Measurements from ENCODE around the gene HAUS5.
"Not testable (repeated sequence)": the region's sequence is repeated elsewhere in the genome, so short reads cannot be mapped to it uniquely, and the experiment has no call there.

The HAUS5 gene

GRCh38 chr19:35643255-35644205 is 31.0 kb downstream of the HAUS5 start:
- DNase-seq, result peak; percentile 83

- DNase-seq, result peak; percentile 99
These were observed 31.9 kb downstream of the HAUS5 start for GRCh38 chr19:35644206-35644986.

- DNase-seq, result peak; percentile 83
These were observed 32.6 kb downstream of the HAUS5 start for GRCh38 chr19:35644987-35645679.

- no peak for DNase-seq
These were observed 33.4 kb downstream of the HAUS5 start for GRCh38 chr19:35645680-35646511.

- peak; percentile 98 for DNase-seq
These were observed 35.8 kb downstream of the HAUS5 start, which contains the start of gene COX6B1 for GRCh38 chr19:35648017-35648961. COX6B1 (plus strand) TSS chr19:35648323; CDS start chr19:35651244, 2,921 bp downstream.

GRCh38 chr19:35650581-35650980 is 38.0 kb downstream of the HAUS5 start:
- DNase-seq, result no peak

GRCh38 chr19:35654828-35655227 is 42.3 kb downstream of the HAUS5 start:
- not testable (repeated sequence) for DNase-seq

GRCh38 chr19:35655600-35655999 is 43.1 kb downstream of the HAUS5 start:
- no peak for DNase-seq

- no peak for DNase-seq
These were observed 44.2 kb downstream of the HAUS5 start for GRCh38 chr19:35656700-35657099.

- DNase-seq, result no peak
These were observed 45.6 kb downstream of the HAUS5 start for GRCh38 chr19:35657904-35658700.

GRCh38 chr19:35661995-35662340 is 49.4 kb downstream of the HAUS5 start:
- no peak for DNase-seq

- no peak for DNase-seq
These were observed 51.4 kb downstream of the HAUS5 start for GRCh38 chr19:35663981-35664380.

- no peak for DNase-seq
These were observed 52.6 kb downstream of the HAUS5 start for GRCh38 chr19:35665157-35665556.

- DNase-seq, result no peak
These were observed 53.1 kb downstream of the HAUS5 start for GRCh38 chr19:35665604-35666003.

- no peak for DNase-seq
These were observed 53.8 kb downstream of the HAUS5 start, which contains the start of gene UPK1A for GRCh38 chr19:35666251-35666913. UPK1A (plus strand) TSS chr19:35666517; CDS start chr19:35666813, 296 bp downstream.

GRCh38 chr19:35669566-35669965 is 57.0 kb downstream of the HAUS5 start:
- DNase-seq, result no peak

- no peak for DNase-seq
These were observed 57.4 kb downstream of the HAUS5 start for GRCh38 chr19:35669974-35670373.

GRCh38 chr19:35670686-35671085 is 58.2 kb downstream of the HAUS5 start:
- no peak for DNase-seq

GRCh38 chr19:35671818-35672217 is 59.3 kb downstream of the HAUS5 start:
- DNase-seq, result no peak
